K562 (cell line): Measurements from ENCODE around the gene DOK1. TPM values are rescaled to one million over a fixed set of nuclear protein-coding genes. Genes with fewer than 3 reads are reported as not detected.
A peak's percentile ranks its signal among the peaks of the same experiment; 100 is the strongest.

ENCODE experiments used
- ATAC-seq: fragments of 200-7000 bp; cut with Tn5 transposase; 3 replicates; pipeline ENCODE4 v1.9.1; 2020; ENCODE audit warnings: moderate library complexity
- BruUV-seq: library from RNA; stranded (reverse); fragments of 400-500 nt; replicated peaks from 2 replicates; lab custom pipeline; 2021; lab: Mats Ljungman, UMichigan
- CTCF ChIA-PET: fragments of 300-600 bp; formaldehyde crosslinking; extraction: SDS; loops from one replicate; lab custom pipeline; 2021; ENCODE audit warnings: low intra/inter-chr PET ratio; lab: Yijun Ruan, JAX
- POLR2A ChIA-PET: fragments of 300-600, 350-650 bp; sonication (Branson Sonifier 250); formaldehyde crosslinking; extraction: SDS; loops from one replicate; lab custom pipeline; 2021; ENCODE audit warnings: antibody characterized with exemption, inconsistent platforms; lab: Yijun Ruan, JAX
- DNase-seq, 4 experiments: peaks; one replicate each; pipeline versions ENCODE4 v3.0.0 to v3.0.0-alpha.2; 2011 to 2018; ENCODE audit warnings: low spot score in 3 of 4, mixed read lengths in 3 of 4; ENCODE audit errors: extremely low read depth in 1 of 4
- FAIRE-seq: peaks from 2 replicates; lab custom pipeline; 2011; peaks lifted over from hg19 to GRCh38; lab: Jason Lieb, UNC
- H2AFZ ChIP-seq: 2 replicates; pipeline ENCODE4 v1.6.0; 2011; ENCODE audit warnings: low read depth, low read length, control low read depth, inconsistent platforms
- H3K27ac ChIP-seq: fragments of 200-600 bp; 3 replicates; pipeline ENCODE4 v1.8.0; 2011; ENCODE audit warnings: low read depth, mild to moderate bottlenecking, control low read depth, inconsistent platforms, low read length, moderate library complexity, mixed read lengths; ENCODE audit errors: extremely low read depth
- H3K27me3 ChIP-seq, 2 experiments: fragments of 300-600 bp in 1 of 2; 2 replicates in 1 of 2; 3 replicates in 1 of 2; pipeline versions ENCODE4 v1.6.0 to v1.8.0; 2011; ENCODE audit warnings: inconsistent platforms in 2 of 2, low read length in 2 of 2, mild to moderate bottlenecking in 1 of 2, mixed read lengths in 1 of 2, moderate library complexity in 1 of 2; ENCODE audit not compliant: control insufficient read depth in 2 of 2, insufficient read depth in 2 of 2
- H3K36me3 ChIP-seq: fragments of 300-600 bp; 3 replicates; pipeline ENCODE4 v1.8.0; 2011; ENCODE audit warnings: mild to moderate bottlenecking, low read length, inconsistent platforms; ENCODE audit not compliant: control insufficient read depth, insufficient read depth
- H3K4me1 ChIP-seq, 2 experiments: fragments of 200-600 bp in 1 of 2; replicated peaks in 1 of 2; 2 replicates in 1 of 2; 3 replicates in 1 of 2; pipeline versions ENCODE4 v1.5.1 to v1.8.0; 2011; ENCODE audit warnings: inconsistent platforms in 2 of 2, low read length in 2 of 2, mild to moderate bottlenecking in 1 of 2, mixed read lengths in 1 of 2, moderate library complexity in 1 of 2; ENCODE audit not compliant: control insufficient read depth in 2 of 2, insufficient read depth in 2 of 2
- H3K4me2 ChIP-seq: 2 replicates; pipeline ENCODE4 v1.6.1; 2011; ENCODE audit warnings: low read length, control low read depth, inconsistent platforms, mixed read lengths; ENCODE audit not compliant: insufficient read depth
- H3K4me3 ChIP-seq: fragments of 200-600 bp; sonication (generic), shearing (Covaris generic); 2 replicates; pipeline ENCODE4 v1.5.1; 2016; ENCODE audit warnings: control low read depth, inconsistent platforms
- H3K79me2 ChIP-seq: fragments of 200-600 bp; 3 replicates; pipeline ENCODE4 v1.8.0; 2011; ENCODE audit warnings: low read length, inconsistent platforms; ENCODE audit not compliant: control insufficient read depth, insufficient read depth
- H3K9ac ChIP-seq, 2 experiments: 2 replicates each; pipeline versions ENCODE4 v1.6.0 to v1.6.1; 2011; ENCODE audit warnings: low read depth in 2 of 2, low read length in 2 of 2, control low read depth in 1 of 2, inconsistent platforms in 1 of 2, mild to moderate bottlenecking in 1 of 2, mixed read lengths in 1 of 2; ENCODE audit not compliant: insufficient read depth in 1 of 2
- H3K9me1 ChIP-seq: one replicate; pipeline ENCODE4 v1.6.0; 2011; ENCODE audit warnings: inconsistent platforms, mild to moderate bottlenecking, low read length, moderate library complexity; ENCODE audit not compliant: control insufficient read depth, insufficient read depth
- H3K9me3 ChIP-seq: replicated peaks from 2 replicates; pipeline ENCODE4 v1.5.1; 2011; ENCODE audit warnings: low read depth, low read length, inconsistent platforms; ENCODE audit not compliant: control insufficient read depth, insufficient read depth
- H4K20me1 ChIP-seq: replicated peaks from 2 replicates; pipeline ENCODE4 v1.6.1; 2011; ENCODE audit warnings: low read length, inconsistent platforms, mixed read lengths; ENCODE audit not compliant: control insufficient read depth, insufficient read depth
- CEBPB ChIP-seq: fragments of 450-650 bp; IDR thresholded peaks from 2 replicates; pipeline ENCODE4 v1.6.1; 2016; ENCODE audit warnings: missing genetic modification characterization, missing compliant biosample characterization
- CEBPG ChIP-seq, 3 experiments: fragments of 200-800 bp in 1 of 3; sonication (Bioruptor generic) in 1 of 3; sonication (generic) in 1 of 3; formaldehyde crosslinking in 1 of 3; IDR thresholded peaks in 2 of 3; conservative IDR thresholded peaks in 1 of 3; 2 replicates each; pipeline versions ENCODE4 v1.6.1 to v1.8.0; 2016 to 2022; ENCODE audit warnings: missing compliant biosample characterization in 2 of 3, missing genetic modification characterization in 2 of 3, mild to moderate bottlenecking in 1 of 3, missing genetic modification reagents in 1 of 3
- PML ChIP-seq: IDR thresholded peaks from 2 replicates; pipeline ENCODE4 v1.6.1; 2012; ENCODE audit warnings: low read length, inconsistent platforms
- SMARCE1 ChIP-seq: fragments of 450-650 bp; IDR thresholded peaks from 2 replicates; pipeline ENCODE4 v1.7.1; 2016; ENCODE audit warnings: mild to moderate bottlenecking
- ZBED1 ChIP-seq: IDR thresholded peaks from 2 replicates; pipeline ENCODE4 v1.6.1; 2014
- ZNF212 ChIP-seq: fragments of 450-650 bp; formaldehyde crosslinking; IDR thresholded peaks from 2 replicates; pipeline ENCODE4 v1.4.0; 2020; ENCODE audit warnings: mild to moderate bottlenecking
- ZNF695 ChIP-seq: fragments of 450-650 bp; formaldehyde crosslinking; IDR thresholded peaks from 2 replicates; pipeline ENCODE4 v1.4.0; 2020; ENCODE audit warnings: mild to moderate bottlenecking, moderate library complexity
- WGBS: fragments of 100-300 bp; shearing (Covaris generic); methylation state at CpG from one replicate; pipeline ENCODE4 v1.1.6; 2016; ENCODE audit warnings: low coverage, mixed read lengths; ENCODE audit not compliant: insufficient coverage; ENCODE audit errors: missing lambda C conversion rate; 5-methylcytosine and 5-hydroxymethylcytosine counted together
- in situ Hi-C: fragments of 300-500 bp; cut with MboI; formaldehyde crosslinking; loops from 4 replicates; pipeline ENCODE4 v1.15.0; 2018; ENCODE audit warnings: inconsistent platforms, mixed read lengths
- intact Hi-C: fragments of 100-400 bp; cut with micrococcal nuclease; formaldehyde crosslinking; loops from 2 replicates; pipeline ENCODE4 v1.14.2; 2022
- polyA plus RNA-seq, 8 experiments: library from polyadenylated mRNA; depleted of rRNA in 4 of 8; stranded (reverse) in 5 of 8; unstranded in 3 of 8; fragments of >200 nt; fragmentation: Nextera tagmentation in 2 of 8; fragmentation: Illumina TruSeq in 1 of 8; extraction: Ambion mirVana in 2 of 8; extraction: Trizol in 1 of 8; gene quantifications; 2 replicates each; pipeline versions ENCODE4 v1.2.1 to v1.2.3, GENCODE V29; 2011 to 2014; ENCODE audit warnings: inconsistent platforms in 1 of 8, missing spikeins in 1 of 8
- total RNA-seq, 7 experiments: library from RNA; depleted of rRNA in 6 of 7; stranded (reverse); fragments of >200 nt in 6 of 7; fragmentation: Illumina TruSeq in 2 of 7; extraction: Trizol in 2 of 7; gene quantifications; 2 replicates each; pipeline versions ENCODE4 v1.2.1 to v1.2.3, GENCODE V29; 2011 to 2021; ENCODE audit warnings: low replicate concordance in 1 of 7
- TF ChIP-seq, protein P1 (sequence below): fragments of 450-650 bp; IDR thresholded peaks from 2 replicates; pipeline ENCODE4 v1.6.1; 2018; ENCODE audit warnings: mild to moderate bottlenecking, low read depth; ENCODE audit not compliant: partially characterized antibody
- TF ChIP-seq, protein P2 (sequence below): fragments of 450-650 bp; conservative IDR thresholded peaks from 2 replicates; pipeline ENCODE4 v1.6.1; 2016; ENCODE audit warnings: missing genetic modification characterization, low read depth, mild to moderate bottlenecking, missing compliant biosample characterization, moderate library complexity
- TF ChIP-seq, protein P3 (sequence below): sonication (generic); formaldehyde crosslinking; IDR thresholded peaks from 2 replicates; pipeline ENCODE4 v1.9.0; 2022; ENCODE audit warnings: mild to moderate bottlenecking, missing genetic modification reagents

DOK1 gene
- total and polyA plus RNA-seq, 9 of the 15 experiments (the other 6 are each of a cell fraction or from before 2014, with no cell fraction given) = 0.59 to 36.4 (median 16.1) TPM

DNA sequence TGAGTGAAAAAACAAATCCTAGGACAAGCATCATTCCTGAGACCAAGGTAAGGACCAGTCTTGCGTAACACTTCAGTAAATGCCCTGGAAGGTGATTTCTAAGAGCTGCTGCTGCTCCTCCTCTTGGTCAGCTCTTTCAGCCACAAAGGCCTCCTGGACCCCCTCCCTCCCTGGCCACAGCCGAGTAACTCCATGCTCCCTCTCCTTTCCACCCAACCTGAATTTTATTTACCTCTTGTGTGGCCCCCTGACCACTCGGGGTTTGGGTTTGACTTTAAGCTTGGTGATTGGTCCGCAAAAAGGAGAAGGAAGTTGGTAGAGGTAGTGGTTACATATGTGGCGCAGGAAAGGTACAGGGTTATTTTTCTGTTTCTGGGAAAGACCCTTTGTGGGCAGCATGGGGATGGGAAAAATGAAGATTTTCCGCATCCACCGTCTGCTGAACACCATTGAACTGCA is 15.6 kb upstream of the DOK1 start:
- Histone ChIP-seq H3K9me3 (no peaks in the 10 kb centered on the region), H3K9me1 (no peaks in the 10 kb centered on the region), H3K36me3 (no peaks in the 10 kb centered on the region), H3K9ac (peak overlapping the region in 1 of 2 experiments; percentile 12; a peak in 1 of 4 replicates), H4K20me1 (no peaks in the 10 kb centered on the region), H3K4me2 (no peak overlapping the region), H3K79me2 (no peaks in the 10 kb centered on the region), H3K4me1 (peaks cover 5 to 23% of the 10 kb centered on the region in 2 experiments; a peak in 4 of 5 replicates), H3K4me3 (no peak overlapping the region), H2AFZ (no peak overlapping the region), H3K27ac (no peak overlapping the region), H3K27me3 (no peaks in the 10 kb centered on the region)
- in situ Hi-C loops = no loop called here
- WGBS = 29% methylated on average over 6 of the region's 7 CpGs
- no TSS peak for BruUV-seq
- no peak for FAIRE-seq
- no peak for ATAC-seq
- intact Hi-C loops = no loop called here
- ChIA-PET CTCF (no interaction called here), POLR2A (interaction anchor here (1.0 to 4.3 kb wide), 2 partner anchors 9 to 35 kb away, joined by 3 to 25 read pairs; partner anchors contain the start of genes AUP1 and HTRA2)
- TF ChIP-seq PML (no peak), CEBPG (CRISPR knock-in tag; IDR thresholded peaks at IDR 0.05) (no peak), CEBPG (tag; conservative IDR thresholded peaks at IDR 0.05 in 1 of 2, IDR thresholded peaks at IDR 0.05 in 1 of 2) (peak; percentile 12 to 37; a peak in 1 of 4 replicates), CEBPB (peak; percentile 88)
- no peak for DNase-seq

DNA sequence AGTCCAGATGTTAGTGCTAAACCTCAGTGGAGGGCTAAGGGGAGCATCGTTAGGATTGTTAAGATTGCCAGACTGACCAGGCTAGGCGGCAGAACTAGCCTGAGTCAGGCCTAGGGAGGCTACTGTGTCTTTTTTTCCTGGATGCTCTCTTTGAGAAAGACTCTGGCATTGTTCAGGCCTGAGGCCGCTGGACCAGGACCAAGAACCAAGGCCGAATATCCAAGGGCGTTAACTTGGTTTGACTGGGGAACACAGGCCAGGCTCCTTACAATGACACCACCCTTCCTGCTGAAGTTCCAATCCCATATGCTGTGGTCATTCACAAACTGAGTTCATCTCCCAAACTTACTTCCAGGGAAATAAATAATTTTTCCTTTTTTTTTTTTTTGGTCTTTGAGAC is 14.2 kb upstream of the DOK1 start:
- H3K27me3 ChIP-seq = no peaks in the 10 kb centered on the region
- WGBS = 40% methylated on average over 5 of the region's 5 CpGs

More for the DNA sequence above, 14.2 kb upstream of the DOK1 start:
- H3K36me3 ChIP-seq = no peaks in the 10 kb centered on the region
- no peak overlapping the region for H2AFZ ChIP-seq
- FAIRE-seq (no peak), DNase-seq (no peak), ATAC-seq (no peak)
- peak overlapping the region in 1 of 2 experiments; percentile 14; a peak in 1 of 4 replicates for H3K9ac ChIP-seq
- H3K4me3 ChIP-seq = no peak overlapping the region
- H4K20me1 ChIP-seq = no peaks in the 10 kb centered on the region
- POLR2A ChIA-PET = interaction anchor here (4.3 kb wide), 1 partner anchor 10 kb away, joined by 25 read pairs; the partner anchor contains the start of genes AUP1 and HTRA2
- H3K9me3 ChIP-seq = no peaks in the 10 kb centered on the region
- no TSS peak for BruUV-seq
- H3K27ac ChIP-seq = no peak overlapping the region
- H3K4me1 ChIP-seq = peaks cover 5 to 21% of the 10 kb centered on the region in 2 experiments; a peak in 4 of 5 replicates
- intact Hi-C loops = no loop called here
- H3K4me2 ChIP-seq = no peak overlapping the region
- H3K9me1 ChIP-seq = no peaks in the 10 kb centered on the region
- no peaks in the 10 kb centered on the region for H3K79me2 ChIP-seq
- CTCF ChIA-PET = no interaction called here
- in situ Hi-C loops = no loop called here
- TF ChIP-seq, protein P1, sequence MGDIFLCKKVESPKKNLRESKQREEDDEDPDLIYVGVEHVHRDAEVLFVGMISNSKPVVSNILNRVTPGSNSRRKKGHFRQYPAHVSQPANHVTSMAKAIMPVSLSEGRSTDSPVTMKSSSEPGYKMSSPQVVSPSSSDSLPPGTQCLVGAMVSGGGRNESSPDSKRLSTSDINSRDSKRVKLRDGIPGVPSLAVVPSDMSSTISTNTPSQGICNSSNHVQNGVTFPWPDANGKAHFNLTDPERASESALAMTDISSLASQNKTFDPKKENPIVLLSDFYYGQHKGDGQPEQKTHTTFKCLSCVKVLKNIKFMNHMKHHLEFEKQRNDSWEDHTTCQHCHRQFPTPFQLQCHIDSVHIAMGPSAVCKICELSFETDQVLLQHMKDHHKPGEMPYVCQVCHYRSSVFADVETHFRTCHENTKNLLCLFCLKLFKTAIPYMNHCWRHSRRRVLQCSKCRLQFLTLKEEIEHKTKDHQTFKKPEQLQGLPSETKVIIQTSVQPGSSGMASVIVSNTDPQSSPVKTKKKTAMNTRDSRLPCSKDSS = no peak
- TF ChIP-seq, protein P2, sequence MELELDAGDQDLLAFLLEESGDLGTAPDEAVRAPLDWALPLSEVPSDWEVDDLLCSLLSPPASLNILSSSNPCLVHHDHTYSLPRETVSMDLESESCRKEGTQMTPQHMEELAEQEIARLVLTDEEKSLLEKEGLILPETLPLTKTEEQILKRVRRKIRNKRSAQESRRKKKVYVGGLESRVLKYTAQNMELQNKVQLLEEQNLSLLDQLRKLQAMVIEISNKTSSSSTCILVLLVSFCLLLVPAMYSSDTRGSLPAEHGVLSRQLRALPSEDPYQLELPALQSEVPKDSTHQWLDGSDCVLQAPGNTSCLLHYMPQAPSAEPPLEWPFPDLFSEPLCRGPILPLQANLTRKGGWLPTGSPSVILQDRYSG = no peak
- no peak for TF ChIP-seq SMARCE1
- no peak for TF ChIP-seq ZNF212
- TF ChIP-seq, protein P3, sequence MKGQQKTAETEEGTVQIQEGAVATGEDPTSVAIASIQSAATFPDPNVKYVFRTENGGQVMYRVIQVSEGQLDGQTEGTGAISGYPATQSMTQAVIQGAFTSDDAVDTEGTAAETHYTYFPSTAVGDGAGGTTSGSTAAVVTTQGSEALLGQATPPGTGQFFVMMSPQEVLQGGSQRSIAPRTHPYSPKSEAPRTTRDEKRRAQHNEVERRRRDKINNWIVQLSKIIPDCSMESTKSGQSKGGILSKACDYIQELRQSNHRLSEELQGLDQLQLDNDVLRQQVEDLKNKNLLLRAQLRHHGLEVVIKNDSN (CRISPR knock-in tag) = no peak
- no peak for TF ChIP-seq ZBED1
- TF ChIP-seq ZNF695 (CRISPR knock-in tag) = no peak
